ENCODE measurements around the gene SAMD9. TPM values are rescaled to one million over a fixed set of nuclear protein-coding genes. Genes with fewer than 3 reads are reported as not detected.
A peak's percentile ranks its signal among the peaks of the same experiment; 100 is the strongest.

The SAMD9 gene
- 10 to 100 TPM; 12.9 to 21.5 TPM for total RNA-seq

- peak within 1 kb of the TSS; percentile 26 for H3K4me3 ChIP-seq
- H3K27ac ChIP-seq: peak within 1 kb of the TSS; percentile 82
- no peak for TF ChIP-seq CTCF (IDR thresholded peaks at IDR 0.05)
- no peaks in the 10 kb centered on the region for H3K9me3 ChIP-seq
- peak within 1 kb of the TSS; percentile 27 to 62 for H3K9ac ChIP-seq (ENCODE audit: low read depth in 2 of 2, low read length in 2 of 2)
- no peaks in the 10 kb centered on the region for H3K4me1 ChIP-seq
- peak; percentile 81 for DNase-seq
- no peaks in the 10 kb centered on the region for H3K36me3 ChIP-seq
- H3K27me3 ChIP-seq: no peaks in the 10 kb centered on the region
- intact Hi-C loops (cut with DNase I): no loop called here
Observed at GRCh38 chr7:93117852-93118530, at the start of gene SAMD9. Gene SAMD9, minus strand, starts transcription at chr7:93117979. Its CDS starts 11,882 bp downstream, at chr7:93106097.

- H3K9me3 ChIP-seq: no peaks in the 10 kb centered on the region
- no peaks in the 10 kb centered on the region for H3K27me3 ChIP-seq
- DNase-seq: no peak
- no peak for TF ChIP-seq CTCF (IDR thresholded peaks at IDR 0.05)
- H3K4me3 ChIP-seq: no peak overlapping the region
- no peaks in the 10 kb centered on the region for H3K4me1 ChIP-seq
- H3K36me3 ChIP-seq: no peaks in the 10 kb centered on the region
- no peak overlapping the region for H3K9ac ChIP-seq (ENCODE audit: low read depth in 2 of 2, low read length in 2 of 2)
- H3K27ac ChIP-seq: no peak overlapping the region
- intact Hi-C loops (cut with DNase I): no loop called here
Observed at GRCh38 chr7:93165447-93165846, 47.7 kb upstream of the SAMD9 start.

- no peak overlapping the region for H3K27ac ChIP-seq
- TF ChIP-seq CTCF (IDR thresholded peaks at IDR 0.05): no peak
- no peak overlapping the region for H3K9ac ChIP-seq (ENCODE audit: low read depth in 2 of 2, low read length in 2 of 2)
- H3K9me3 ChIP-seq: no peaks in the 10 kb centered on the region
- no peak overlapping the region for H3K4me3 ChIP-seq
- H3K4me1 ChIP-seq: no peaks in the 10 kb centered on the region
- intact Hi-C loops (cut with DNase I): no loop called here
- H3K27me3 ChIP-seq: no peaks in the 10 kb centered on the region
- DNase-seq: no peak
- no peaks in the 10 kb centered on the region for H3K36me3 ChIP-seq
Observed at GRCh38 chr7:93164766-93165165, 47.0 kb upstream of the SAMD9 start.

GRCh38 chr7:93161181-93161762 is 43.5 kb upstream of the SAMD9 start:
- H3K4me3 ChIP-seq: no peak overlapping the region
- no peaks in the 10 kb centered on the region for H3K36me3 ChIP-seq
- no peak for DNase-seq
- TF ChIP-seq CTCF (IDR thresholded peaks at IDR 0.05): no peak
- H3K27me3 ChIP-seq: no peaks in the 10 kb centered on the region
- intact Hi-C loops (cut with DNase I): no loop called here
- no peaks in the 10 kb centered on the region for H3K9me3 ChIP-seq
- H3K9ac ChIP-seq (ENCODE audit: low read depth in 2 of 2, low read length in 2 of 2): no peak overlapping the region
- no peak overlapping the region for H3K27ac ChIP-seq
- H3K4me1 ChIP-seq: no peaks in the 10 kb centered on the region

GRCh38 chr7:93160410-93160809 is 42.6 kb upstream of the SAMD9 start:
- Histone ChIP-seq H3K27ac (no peak overlapping the region), H3K27me3 (no peaks in the 10 kb centered on the region), H3K4me1 (no peaks in the 10 kb centered on the region), H3K4me3 (no peak overlapping the region), H3K36me3 (no peaks in the 10 kb centered on the region), H3K9ac (ENCODE audit: low read depth in 2 of 2, low read length in 2 of 2) (no peak overlapping the region), H3K9me3 (no peaks in the 10 kb centered on the region)
- TF ChIP-seq CTCF (IDR thresholded peaks at IDR 0.05): no peak
- intact Hi-C loops (cut with DNase I): no loop called here
- DNase-seq: no peak
